NOMO-1 treated with DMSO at 0.1 percent for 48 hours (cell line): Measurements from ENCODE around the gene ZNF428.
"Not testable (repeated sequence)": the region's sequence is repeated elsewhere in the genome, so short reads cannot be mapped to it uniquely, and the experiment has no call there.

Experiments used
- DNase-seq: peaks from one replicate; lab custom pipeline; 2025; ENCODE audit not compliant: unreplicated experiment; lab: John Stamatoyannopoulos, UW

The ZNF428 gene

GRCh38 chr19:43595605-43595998 lies 23.8 kb downstream of the ZNF428 start:
- DNase-seq = peak; percentile 46

DNA sequence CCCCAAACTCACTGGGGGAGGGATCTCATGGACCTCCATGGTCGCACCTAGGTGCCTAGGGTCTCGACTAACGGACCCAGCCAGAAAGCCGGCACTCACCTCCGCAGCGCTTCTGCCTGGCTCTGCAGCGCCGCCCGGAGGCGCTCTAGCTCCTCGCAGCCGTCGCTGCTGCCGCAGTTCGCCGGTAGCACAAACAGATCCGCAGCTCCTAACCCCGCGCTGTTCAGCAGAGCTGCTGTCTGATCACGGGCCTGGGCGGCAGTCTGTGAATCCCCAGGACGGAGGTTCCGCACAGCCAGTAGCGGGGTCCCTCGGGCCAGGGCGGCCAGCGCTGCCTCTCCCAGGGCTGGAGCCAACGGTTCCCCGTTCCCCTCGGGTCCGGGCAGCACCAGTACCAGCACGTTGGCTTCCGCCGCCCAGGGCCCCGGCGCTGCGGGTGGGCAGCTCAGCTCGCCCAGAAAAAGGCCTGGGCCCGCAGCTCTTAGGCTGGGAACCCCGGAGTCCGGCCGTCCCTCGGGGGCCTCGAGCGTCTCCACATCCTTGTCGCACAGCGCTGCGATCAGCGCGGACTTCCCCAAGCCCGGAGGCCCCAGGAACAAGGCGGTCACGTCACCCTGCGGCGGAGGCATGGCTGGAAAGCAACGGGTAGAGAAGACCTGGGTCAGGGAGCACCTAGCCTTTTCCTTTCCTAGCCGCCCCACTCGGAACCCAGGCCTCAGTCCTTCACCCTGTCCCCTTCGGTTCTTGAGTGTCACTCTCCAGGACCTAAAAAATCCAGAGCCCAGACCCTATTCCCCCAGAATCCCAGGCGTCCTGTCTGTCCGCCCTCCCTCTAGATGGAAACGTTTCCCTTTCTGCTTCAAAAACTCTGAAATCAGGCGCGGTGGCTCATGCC lies 24.5 kb downstream of the ZNF428 start:
- DNase-seq = peak; percentile 68

GRCh38 chr19:43594081-43594697 lies 25.2 kb downstream of the ZNF428 start:
- DNase-seq = no peak

GRCh38 chr19:43592800-43593350 lies 26.6 kb downstream of the ZNF428 start:
- no peak for DNase-seq

GRCh38 chr19:43591904-43592772 lies 27.3 kb downstream of the ZNF428 start:
- DNase-seq = no peak

GRCh38 chr19:43589678-43590077 lies 29.8 kb downstream of the ZNF428 start:
- DNase-seq = no peak

DNA sequence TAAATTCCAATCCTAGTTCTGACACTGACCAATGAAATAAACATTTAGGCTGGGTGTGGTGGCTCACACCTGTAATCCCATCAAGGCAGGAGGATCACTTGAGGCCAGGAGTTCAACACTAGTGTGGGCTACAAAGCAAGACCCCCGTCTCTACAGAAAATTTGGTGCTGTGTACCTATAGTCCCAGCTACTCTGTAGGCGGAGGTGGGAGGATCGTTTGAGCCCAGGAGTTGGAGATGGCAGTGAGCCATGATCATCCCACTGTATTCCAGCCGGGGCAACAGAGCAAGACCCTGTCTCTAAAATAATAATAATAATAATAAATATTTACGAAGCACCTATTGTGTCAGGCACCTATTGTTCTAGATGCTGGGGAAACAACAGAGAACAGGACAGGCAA lies 30.2 kb downstream of the ZNF428 start:
- no peak for DNase-seq

GRCh38 chr19:43587029-43587428 lies 32.4 kb downstream of the ZNF428 start:
- not testable (repeated sequence) for DNase-seq

DNA sequence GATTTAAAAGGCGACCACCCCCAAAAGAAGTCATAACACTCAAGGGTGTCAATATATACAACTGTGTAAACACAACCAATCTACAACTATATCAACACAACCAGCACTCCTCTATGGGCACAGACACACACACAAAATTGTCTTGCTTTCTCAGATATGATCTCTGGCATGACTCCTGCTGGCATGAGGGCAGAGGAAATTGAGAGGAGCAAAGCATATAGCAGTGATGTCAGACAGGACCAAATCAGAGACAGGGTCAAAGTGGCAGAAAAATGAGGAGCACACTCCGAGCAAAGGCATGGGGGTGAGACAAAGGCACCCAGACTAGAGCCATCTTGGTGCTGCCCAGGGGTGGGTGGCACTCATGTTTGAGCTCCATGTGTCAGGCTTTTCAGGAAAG lies 33.1 kb downstream of the ZNF428 start:
- no peak for DNase-seq

- no peak for DNase-seq
These were observed 34.9 kb downstream of the ZNF428 start for GRCh38 chr19:43584484-43584883.

GRCh38 chr19:43582495-43582894 lies 36.9 kb downstream of the ZNF428 start:
- DNase-seq = no peak

GRCh38 chr19:43581467-43581866 lies 38.0 kb downstream of the ZNF428 start:
- no peak for DNase-seq

DNA sequence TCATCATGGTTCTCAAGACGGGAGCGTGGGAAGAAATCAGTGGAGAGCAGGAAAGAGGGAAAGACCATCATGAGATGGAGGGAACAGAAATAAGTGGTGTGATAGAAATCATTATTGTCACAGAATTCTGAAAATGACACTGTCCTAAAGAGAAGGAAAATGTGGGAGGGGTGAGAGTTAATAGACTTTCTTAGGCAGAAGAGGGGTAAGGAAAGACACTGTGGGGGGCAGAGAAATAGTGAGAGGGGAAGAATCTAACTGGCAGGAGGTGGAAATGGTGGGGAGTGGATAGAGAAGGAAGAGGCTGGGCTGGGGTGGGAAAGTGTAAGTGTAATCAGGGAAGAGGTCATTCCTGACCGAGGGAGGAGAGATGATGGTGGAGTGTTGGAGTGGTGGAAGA lies 40.6 kb downstream of the ZNF428 start:
- no peak for DNase-seq

DNA sequence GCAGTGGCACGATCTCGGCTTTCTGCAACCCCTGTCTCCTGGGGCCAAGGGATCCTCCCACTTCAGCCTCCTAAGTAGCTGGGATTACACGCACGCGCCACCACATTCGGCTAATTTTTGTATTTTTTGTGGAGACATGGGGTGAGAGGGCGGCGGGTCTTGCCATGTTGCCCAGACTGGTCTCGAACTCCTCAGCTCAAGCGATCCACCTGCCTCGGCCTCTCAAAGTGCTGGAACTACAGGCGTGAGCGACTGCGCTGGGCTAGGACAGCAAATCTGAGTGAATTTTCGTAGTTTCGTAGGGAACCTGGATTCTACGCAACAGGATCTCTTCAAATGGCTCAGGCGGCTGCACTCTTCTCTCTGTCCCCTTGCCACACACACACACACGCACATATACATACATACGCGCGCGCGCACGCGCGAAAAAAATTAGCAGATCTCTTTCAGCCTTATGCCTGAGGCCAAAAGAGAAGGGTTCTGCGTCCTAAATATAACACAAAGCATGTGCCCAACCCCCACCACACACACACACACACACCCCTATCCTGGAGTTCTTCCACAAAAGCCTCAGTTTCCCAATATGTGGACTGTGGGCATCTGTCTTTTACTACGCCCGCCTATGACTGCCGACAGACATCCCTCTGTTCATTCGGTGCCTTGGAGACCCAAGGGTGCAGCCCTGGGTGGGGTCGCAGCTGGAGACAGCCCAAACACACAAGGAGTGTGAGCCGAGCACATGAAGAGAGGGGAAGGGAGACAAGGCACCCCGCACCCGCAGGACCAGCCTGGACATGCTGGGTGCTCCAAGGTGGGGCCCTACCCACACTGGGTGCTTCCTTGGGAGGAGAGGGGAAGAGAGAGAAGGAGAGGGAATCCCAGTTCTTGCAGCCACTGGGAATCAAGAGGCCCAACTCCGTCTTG lies 43.2 kb downstream of the ZNF428 start:
- DNase-seq = peak; percentile 45

DNA sequence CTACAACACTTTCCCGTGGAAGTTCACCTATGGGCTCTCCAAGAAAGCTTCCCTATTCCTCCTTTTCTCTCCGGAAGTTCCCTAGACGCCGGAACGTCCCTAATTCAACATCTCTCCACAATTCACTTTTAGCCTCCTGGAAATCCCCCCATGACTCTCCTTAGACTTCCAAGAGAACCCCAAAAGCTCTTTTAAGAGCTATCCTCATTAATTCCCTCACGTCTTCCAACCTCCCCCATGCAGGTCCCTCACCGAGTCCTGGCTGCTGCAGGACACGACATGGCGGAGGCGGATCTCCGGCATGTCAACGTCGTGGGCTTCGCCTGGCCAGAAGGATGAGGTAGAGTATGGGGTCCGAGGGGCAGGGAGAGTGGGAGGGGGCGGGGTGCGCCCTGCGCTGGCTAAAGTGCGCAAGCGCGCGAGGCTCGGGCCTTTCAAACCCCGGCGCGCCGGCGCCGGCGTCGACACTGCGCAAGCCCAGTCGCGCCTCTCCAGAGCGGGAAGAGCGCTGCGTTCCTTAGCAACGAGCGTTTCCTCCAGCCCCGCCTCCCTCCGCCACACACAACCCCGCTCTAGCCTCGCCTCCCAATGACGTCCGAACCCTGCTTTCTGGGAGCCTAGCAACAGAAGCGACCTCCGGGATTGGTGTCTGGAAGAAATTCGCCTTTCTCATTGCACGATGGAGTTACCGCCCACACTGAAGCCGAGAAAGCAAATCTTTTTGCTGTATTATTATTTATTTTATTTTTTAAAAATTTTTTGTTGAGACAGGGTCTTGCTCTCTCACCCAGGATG lies 44.1 kb downstream of the ZNF428 start, which contains the start of the genes PINLYP and XRCC1:
TSS of gene PINLYP (plus strand) at position 646 of the 795 bp plus-strand sequence. CDS start 1,391 bp downstream, outside the sequence.
TSS of gene XRCC1 (minus strand) at position 372 of the 795 bp plus-strand sequence. CDS start at position 303, 69 bp downstream.
- peak; percentile 99 for DNase-seq

- DNase-seq = no peak
These were observed 44.8 kb downstream of the ZNF428 start for GRCh38 chr19:43574424-43575155.

GRCh38 chr19:43572171-43572588 lies 47.2 kb downstream of the ZNF428 start:
- no peak for DNase-seq

DNA sequence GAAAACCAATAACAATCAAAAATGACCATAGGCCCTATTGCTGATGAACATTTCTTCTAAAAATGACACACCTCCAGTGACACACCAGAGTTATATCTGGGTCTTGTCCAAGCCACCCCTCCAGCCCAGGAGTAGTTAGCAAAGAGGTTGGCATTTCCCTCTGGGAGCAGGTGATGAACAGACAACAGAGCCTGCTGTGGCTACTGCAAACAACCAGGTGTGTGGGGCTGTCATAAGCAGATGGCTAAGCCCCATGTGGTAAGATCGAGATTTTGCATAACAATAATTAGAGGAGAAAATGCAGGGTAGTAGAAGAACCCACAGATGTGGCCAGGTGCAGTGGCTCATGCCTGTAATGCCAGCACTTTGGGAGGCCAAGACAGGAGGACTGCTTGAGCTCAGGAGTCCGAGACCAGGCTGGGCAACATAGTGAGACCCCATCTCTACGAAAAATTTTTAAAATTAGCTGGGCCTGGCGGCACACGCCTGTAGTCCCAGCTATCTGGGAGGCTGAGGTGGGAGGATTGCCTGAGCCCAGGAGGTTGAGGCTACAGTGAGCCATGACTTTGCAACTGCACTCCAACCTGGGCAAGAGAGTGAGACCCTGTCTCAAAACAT lies 49.1 kb downstream of the ZNF428 start:
- DNase-seq = no peak
